ENCODE measurements around the gene LY6G5C. TPM values are rescaled to one million over a fixed set of nuclear protein-coding genes. Genes with fewer than 3 reads are reported as not detected.

The LY6G5C gene
- total and polyA plus RNA-seq, 9 of the 15 experiments (the other 6 are each of a cell fraction or from before 2014, with no cell fraction given), result 0.10 to 0.67 (median 0.46) TPM; not detected in 4

GRCh38 chr6:31665501-31666336 is 15.1 kb downstream of the LY6G5C start, which contains the start of gene CSNK2B (continued):
- TF ChIP-seq TFE3 (CRISPR knock-in tag; IDR thresholded peaks at IDR 0.05), result no peak

- no peaks in the 10 kb centered on the region for H3K9me1 ChIP-seq (ENCODE audit: control insufficient read depth, insufficient read depth, low read length)
- peaks cover 84% of the 10 kb centered on the region for H3K79me2 ChIP-seq (ENCODE audit: control insufficient read depth, insufficient read depth, low read length)
- peak within 1 kb of the TSS; percentile 97 for H3K27ac ChIP-seq (ENCODE audit: extremely low read depth, low read depth, low read length)
- no peaks in the 10 kb centered on the region for H3K27me3 ChIP-seq (ENCODE audit: control insufficient read depth in 2 of 2, insufficient read depth in 2 of 2, low read length in 2 of 2)
- H3K9ac ChIP-seq (ENCODE audit: insufficient read depth in 1 of 2, low read depth in 2 of 2, low read length in 2 of 2), result peak within 1 kb of the TSS; percentile 96 to 97
- 1% methylated on average over 39 of the region's 39 CpGs for WGBS (ENCODE audit: insufficient coverage, low coverage, missing lambda C conversion rate)
- ChIA-PET POLR2A (interaction anchor here (0.6 to 9.8 kb wide), 54 partner anchors 7 to 1692 kb away, joined by 3 to 267 read pairs (median 6); partner anchors contain the start of genes ABHD16A, APOM, BAG6 and CLIC1), CTCF (ENCODE audit: low intra/inter-chr PET ratio) (no interaction called here)
- peak within 1 kb of the TSS; percentile 66 for H3K4me3 ChIP-seq
- H4K20me1 ChIP-seq (replicated peaks; ENCODE audit: control insufficient read depth, insufficient read depth, low read length), result 0 out of 2 replicates have a peak, but pooled peaks cover 3% of the 10 kb centered on the region
- peaks cover 36 to 46% of the 10 kb centered on the region in 2 experiments; a peak in 4 of 5 replicates for H3K4me1 ChIP-seq (replicated peaks in 1 of 2; ENCODE audit: control insufficient read depth in 2 of 2, insufficient read depth in 2 of 2, low read length in 2 of 2)
- H2AFZ ChIP-seq (ENCODE audit: low read depth, low read length), result peak within 1 kb of the TSS; percentile 62
- intact Hi-C loops (cut with micrococcal nuclease), result loop anchor here (1.0 to 10.0 kb wide), 7 partner anchors 13 to 510 kb away; partner anchors contain the start of genes ABHD16A, AGPAT1, ATP6V1G2 and BAG6
- H3K4me2 ChIP-seq (ENCODE audit: insufficient read depth, low read length), result peak within 1 kb of the TSS; percentile 93
- BruUV-seq (replicated peaks), result no TSS peak
- FAIRE-seq, result peak; percentile 99
- H3K36me3 ChIP-seq (ENCODE audit: control insufficient read depth, insufficient read depth, low read length), result peaks cover 61% of the 10 kb centered on the region
- in situ Hi-C loops (cut with MboI), result loop anchor here (5.0 kb wide), 2 partner anchors 118 to 197 kb away; partner anchors contain the start of genes ATP6V1G2, NEU1 and NFKBIL1
- ATAC-seq, result peak; percentile 65
- no peaks in the 10 kb centered on the region for H3K9me3 ChIP-seq (replicated peaks; ENCODE audit: control insufficient read depth, insufficient read depth, low read depth, low read length)
- peak in 3 of 4 experiments; percentile 71 to 100 (median 90) for DNase-seq (ENCODE audit: extremely low read depth in 1 of 4, low spot score in 3 of 4)
- TF ChIP-seq ZNF639 (CRISPR knock-in tag; conservative IDR thresholded peaks at IDR 0.05 in 1 of 2, IDR thresholded peaks at IDR 0.05 in 1 of 2) (no peak), RBFOX2 (IDR thresholded peaks at IDR 0.05; ENCODE audit: low read depth, low read length) (peak; percentile 85; the same call in 1 of the 2 replicates), ZNF586 (CRISPR knock-in tag; conservative IDR thresholded peaks at IDR 0.05) (peak; percentile 19; the same call in 1 of the 2 replicates), HSF4 (CRISPR knock-in tag; IDR thresholded peaks at IDR 0.05; ENCODE audit: borderline replicate concordance) (0 out of 2 replicates have a peak, but pooled peaks have one; percentile 33), NEUROD1 (IDR thresholded peaks at IDR 0.05; ENCODE audit: borderline replicate concordance, low read depth, low read length, partially characterized antibody) (no peak), MXD1 (CRISPR knock-in tag; IDR thresholded peaks at IDR 0.05; ENCODE audit: borderline replicate concordance, poor library complexity, severe bottlenecking) (peak; percentile 32), SMAD2 (IDR thresholded peaks at IDR 0.05; ENCODE audit: low read depth, low read length) (0 out of 2 replicates have a peak, but pooled peaks have one; percentile 5), SRSF3 (IDR thresholded peaks at IDR 0.05; ENCODE audit: insufficient read depth, low read length) (peak; percentile 95; the same call in 1 of the 2 replicates), KDM4B (IDR thresholded peaks at IDR 0.05; ENCODE audit: borderline replicate concordance in 2 of 2, low read depth in 1 of 2) (0 out of 4 replicates have a peak, but pooled peaks of 1 of the 2 experiments have one; percentile 61)
These were observed 15.9 kb downstream of the LY6G5C start, which contains the start of gene GPANK1 for GRCh38 chr6:31664790-31665500. TSS of gene GPANK1 (minus strand) at chr6:31664997. CDS start at chr6:31664478, 519 bp downstream.
